ENCODE results near the gene PARP3. TPM values are rescaled to one million over a fixed set of nuclear protein-coding genes. Genes with fewer than 3 reads are reported as not detected.

The PARP3 gene
- total RNA-seq, 1 experiment from 2014 or later: 44.0 TPM

GRCh38 chr3:51966922-51967383, 24.8 kb downstream of the PARP3 start:
- DNase-seq (ENCODE audit: low read depth): no peak

- DNase-seq (ENCODE audit: low read depth): peak; percentile 29
Observed at GRCh38 chr3:51967384-51968169, 25.4 kb downstream of the PARP3 start, which contains the start of gene PCBP4. TSS of gene PCBP4 (minus strand) at chr3:51967454. CDS start at chr3:51961240, 6,214 bp downstream.

GRCh38 chr3:51968170-51968775, 26.1 kb downstream of the PARP3 start:
- peak; percentile 26 for DNase-seq (ENCODE audit: low read depth)

- DNase-seq (ENCODE audit: low read depth): no peak
Observed at GRCh38 chr3:51968883-51969678, 26.9 kb downstream of the PARP3 start.

- DNase-seq (ENCODE audit: low read depth): no peak
Observed at GRCh38 chr3:51969841-51970240, 27.7 kb downstream of the PARP3 start.

- DNase-seq (ENCODE audit: low read depth): no peak
Observed at GRCh38 chr3:51970606-51971300, 28.6 kb downstream of the PARP3 start.

GRCh38 chr3:51971350-51971749, 29.2 kb downstream of the PARP3 start:
- no peak for DNase-seq (ENCODE audit: low read depth)

- DNase-seq (ENCODE audit: low read depth): no peak
Observed at GRCh38 chr3:51974277-51974962, 32.3 kb downstream of the PARP3 start.

GRCh38 chr3:51974963-51975851, 33.0 kb downstream of the PARP3 start, which contains the start of gene ABHD14A:
TSS of gene ABHD14A (plus strand) at chr3:51975064. CDS start at chr3:51975136, 72 bp downstream.
- DNase-seq (ENCODE audit: low read depth): peak; percentile 54

- DNase-seq (ENCODE audit: low read depth): peak; percentile 68
Observed at GRCh38 chr3:51975852-51976549, 33.8 kb downstream of the PARP3 start.

GRCh38 chr3:51977446-51978142, 35.4 kb downstream of the PARP3 start:
- no peak for DNase-seq (ENCODE audit: low read depth)

- no peak for DNase-seq (ENCODE audit: low read depth)
Observed at GRCh38 chr3:51978143-51978502, 36.0 kb downstream of the PARP3 start.

GRCh38 chr3:51980253-51980652, 38.1 kb downstream of the PARP3 start:
- DNase-seq (ENCODE audit: low read depth): no peak

- DNase-seq (ENCODE audit: low read depth): peak; percentile 54
Observed at GRCh38 chr3:51982352-51982837, 40.2 kb downstream of the PARP3 start.

GRCh38 chr3:51982838-51983577, 40.8 kb downstream of the PARP3 start, which contains the start of gene ACY1:
TSS of gene ACY1 (plus strand) at chr3:51983535. CDS start at chr3:51984065, 530 bp downstream.
- DNase-seq (ENCODE audit: low read depth): peak; percentile 79

GRCh38 chr3:51983578-51984268, 41.6 kb downstream of the PARP3 start:
- DNase-seq (ENCODE audit: low read depth): no peak

GRCh38 chr3:51984269-51984647, 42.1 kb downstream of the PARP3 start:
- DNase-seq (ENCODE audit: low read depth): no peak
